ENCODE measurements around the gene SLC25A29.

SLC25A29 gene

DNA sequence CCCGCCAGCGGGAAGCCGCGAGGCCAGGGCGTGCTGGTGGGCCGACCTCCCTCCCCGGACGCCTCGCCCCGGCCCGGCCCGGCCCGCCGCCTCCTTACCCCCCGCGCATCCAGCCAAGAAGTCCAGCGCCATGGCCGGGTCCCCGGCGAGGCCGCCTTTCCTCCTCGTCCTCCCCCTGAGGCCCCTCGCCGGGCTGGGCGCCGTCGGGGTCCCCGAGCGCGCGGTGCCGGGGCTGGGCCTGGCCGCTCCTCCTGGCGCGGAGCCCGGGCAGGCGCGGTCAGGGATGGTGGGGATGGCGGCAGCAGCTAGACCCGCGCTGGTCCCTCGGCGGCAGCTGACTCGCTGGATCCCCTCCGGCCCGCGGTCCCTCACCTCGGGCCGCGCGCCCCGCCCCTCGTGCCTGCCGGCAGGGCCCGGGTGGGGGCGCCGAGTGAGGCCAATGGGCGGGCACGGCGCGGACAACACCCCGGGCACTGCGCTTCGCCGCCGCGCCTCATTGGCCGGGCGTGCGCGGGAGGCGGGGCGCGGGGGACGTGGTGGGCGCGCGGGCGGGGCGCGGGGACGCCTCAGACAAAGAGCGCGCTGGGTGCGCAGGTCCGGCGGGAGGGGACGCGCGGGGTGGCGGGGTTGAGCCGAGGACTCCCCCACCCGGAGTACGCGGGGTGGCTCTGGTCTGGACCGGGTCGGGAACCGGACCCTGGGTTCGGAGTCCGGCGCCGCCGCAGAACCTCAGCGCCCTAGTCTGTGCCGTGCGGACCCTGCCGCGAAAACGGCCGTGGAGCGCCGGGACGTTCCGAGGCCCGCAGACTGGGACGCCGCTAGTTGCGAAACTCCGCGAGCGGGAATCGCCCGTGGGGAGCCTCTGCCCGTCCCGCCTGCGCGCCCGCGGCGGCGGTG, at the start of gene SLC25A29:
Gene SLC25A29, minus strand, starts transcription at position 344 of the 897 bp plus-strand sequence. Its CDS starts 212 bp downstream, at position 132.
- DNase-seq (ENCODE audit: low read depth, low spot score): peak; percentile 78
- in situ Hi-C loops (cut with HindIII; ENCODE audit: low sequenced_read_pairs): no loop called here
- TF ChIP-seq CTCF (IDR thresholded peaks at IDR 0.05; ENCODE audit: low read depth, low read length): no peak
- H3K4me3 ChIP-seq (ENCODE audit: low read depth, low read length): peak within 1 kb of the TSS; percentile 67

GRCh38 chr14:100350986-100351385, 44.7 kb upstream of the SLC25A29 start:
- DNase-seq (ENCODE audit: low read depth, low spot score): no peak
- no peak for TF ChIP-seq CTCF (IDR thresholded peaks at IDR 0.05; ENCODE audit: low read depth, low read length)
- in situ Hi-C loops (cut with HindIII; ENCODE audit: low sequenced_read_pairs): no loop called here
- H3K4me3 ChIP-seq (ENCODE audit: low read depth, low read length): no peak overlapping the region

DNA sequence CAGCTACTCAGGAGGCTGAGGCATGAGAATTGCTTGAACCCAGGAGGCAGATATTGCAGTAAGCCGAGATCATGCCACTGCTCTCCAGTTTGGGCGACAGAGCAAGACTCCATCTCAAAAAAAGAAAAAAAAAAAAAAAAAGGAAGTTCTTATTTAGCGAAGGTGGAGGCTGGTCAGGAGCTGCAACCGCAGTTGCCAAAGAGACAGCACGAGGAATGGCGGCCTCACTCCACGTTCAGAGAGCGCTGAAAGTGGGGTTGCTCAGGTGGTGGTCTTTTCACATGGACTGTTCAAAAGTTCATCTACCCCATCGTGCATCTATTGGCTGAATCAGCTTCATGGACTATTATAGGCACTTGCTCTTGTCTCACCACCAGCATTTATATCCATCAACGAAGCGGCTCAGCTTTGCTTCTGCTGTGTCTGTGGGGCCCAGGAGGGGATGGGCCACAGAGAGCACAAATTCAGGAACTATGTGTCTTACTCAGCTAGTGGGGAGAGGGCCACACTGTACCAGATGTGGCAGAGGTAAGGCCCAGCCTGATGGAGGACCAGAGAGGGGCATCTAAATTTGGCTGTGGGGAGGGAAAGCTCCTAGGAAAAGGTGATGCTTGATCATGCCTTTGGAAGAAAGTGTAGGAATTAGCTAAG, 44.2 kb upstream of the SLC25A29 start:
- DNase-seq (ENCODE audit: low read depth, low spot score): no peak

DNA sequence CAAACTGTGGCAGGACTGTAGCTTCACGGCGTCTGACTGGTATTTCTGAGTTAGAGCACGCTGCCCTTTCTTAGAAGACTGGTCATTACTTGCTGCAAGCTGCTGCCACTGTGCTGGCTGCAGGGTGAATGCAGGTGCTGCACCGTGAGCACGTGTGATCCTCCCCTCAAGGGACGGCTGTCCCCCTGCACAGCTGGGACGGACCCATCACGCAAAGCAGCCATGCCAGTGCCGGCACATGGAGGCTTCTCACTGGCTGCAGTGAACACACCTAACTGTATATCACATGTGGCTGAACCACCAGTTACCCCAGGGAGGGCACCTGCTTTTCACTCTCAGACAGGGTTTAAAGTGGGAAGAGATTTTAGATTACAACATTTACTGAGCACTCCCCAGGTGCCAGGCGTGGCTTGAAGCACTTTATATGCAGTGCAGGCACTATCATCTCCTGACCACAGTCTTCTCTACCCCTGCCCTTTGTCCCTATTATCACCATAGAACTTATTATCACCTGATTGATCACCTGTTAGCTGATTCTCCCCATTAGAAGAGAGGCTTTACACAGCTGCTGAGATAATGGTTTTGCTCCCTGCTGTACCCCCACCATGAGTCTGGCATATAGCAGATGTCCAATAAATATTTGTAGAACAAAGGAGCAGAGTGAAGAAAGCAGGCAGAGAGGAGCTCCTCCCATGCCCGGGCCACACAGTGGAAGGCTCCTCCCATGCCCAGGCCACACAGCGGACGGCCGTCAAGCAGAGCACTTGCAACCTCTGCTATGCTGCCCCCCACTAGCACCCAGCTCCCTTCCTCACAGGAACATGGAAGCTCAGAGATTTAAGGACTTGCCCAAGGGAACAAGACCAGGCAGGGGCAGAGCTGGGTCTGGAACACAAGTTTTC, 42.8 kb upstream of the SLC25A29 start:
- in situ Hi-C loops (cut with HindIII; ENCODE audit: low sequenced_read_pairs): no loop called here
- no peak for DNase-seq (ENCODE audit: low read depth, low spot score)
- H3K4me3 ChIP-seq (ENCODE audit: low read depth, low read length): no peak overlapping the region
- no peak for TF ChIP-seq CTCF (IDR thresholded peaks at IDR 0.05; ENCODE audit: low read depth, low read length)

More for the DNA sequence above, 44.2 kb upstream of the SLC25A29 start:
- in situ Hi-C loops (cut with HindIII; ENCODE audit: low sequenced_read_pairs): no loop called here
- no peak for TF ChIP-seq CTCF (IDR thresholded peaks at IDR 0.05; ENCODE audit: low read depth, low read length)
- no peak overlapping the region for H3K4me3 ChIP-seq (ENCODE audit: low read depth, low read length)

DNA sequence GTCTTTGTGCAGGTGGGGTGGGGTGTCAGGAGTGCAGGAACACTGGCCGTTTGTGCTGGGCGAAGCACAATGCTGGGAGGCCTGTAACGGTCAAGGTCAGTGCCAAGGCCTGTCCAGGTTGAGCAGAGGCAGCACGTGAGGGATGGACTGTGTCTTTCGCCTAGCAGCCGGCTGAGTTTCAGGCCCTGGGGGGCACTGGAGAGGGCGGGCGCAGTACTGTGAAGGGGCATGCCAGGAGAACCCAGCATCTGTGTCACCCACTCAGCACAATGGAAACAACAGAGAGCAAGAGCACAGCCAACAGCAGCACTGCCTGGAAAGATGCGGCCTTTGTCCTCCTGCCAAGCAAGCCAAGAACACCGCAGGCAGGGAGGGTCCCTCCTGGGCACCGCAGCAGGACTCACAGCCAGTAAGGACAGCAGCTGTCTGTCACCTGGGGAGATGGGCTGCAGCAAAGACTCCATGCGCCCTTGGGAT, 42.0 kb upstream of the SLC25A29 start:
- no peak overlapping the region for H3K4me3 ChIP-seq (ENCODE audit: low read depth, low read length)
- no peak for TF ChIP-seq CTCF (IDR thresholded peaks at IDR 0.05; ENCODE audit: low read depth, low read length)
- no peak for DNase-seq (ENCODE audit: low read depth, low spot score)
- in situ Hi-C loops (cut with HindIII; ENCODE audit: low sequenced_read_pairs): no loop called here

All from astrocyte of the spinal cord (primary cell).